ENCODE data around the gene ITPKB. TPM values are rescaled to one million over a fixed set of nuclear protein-coding genes. Genes with fewer than 3 reads are reported as not detected.

Gene ITPKB
- polyA plus RNA-seq, 3 donors from 2014 or later, result 14.1 to 37.8 (median 18.7) TPM

DNA sequence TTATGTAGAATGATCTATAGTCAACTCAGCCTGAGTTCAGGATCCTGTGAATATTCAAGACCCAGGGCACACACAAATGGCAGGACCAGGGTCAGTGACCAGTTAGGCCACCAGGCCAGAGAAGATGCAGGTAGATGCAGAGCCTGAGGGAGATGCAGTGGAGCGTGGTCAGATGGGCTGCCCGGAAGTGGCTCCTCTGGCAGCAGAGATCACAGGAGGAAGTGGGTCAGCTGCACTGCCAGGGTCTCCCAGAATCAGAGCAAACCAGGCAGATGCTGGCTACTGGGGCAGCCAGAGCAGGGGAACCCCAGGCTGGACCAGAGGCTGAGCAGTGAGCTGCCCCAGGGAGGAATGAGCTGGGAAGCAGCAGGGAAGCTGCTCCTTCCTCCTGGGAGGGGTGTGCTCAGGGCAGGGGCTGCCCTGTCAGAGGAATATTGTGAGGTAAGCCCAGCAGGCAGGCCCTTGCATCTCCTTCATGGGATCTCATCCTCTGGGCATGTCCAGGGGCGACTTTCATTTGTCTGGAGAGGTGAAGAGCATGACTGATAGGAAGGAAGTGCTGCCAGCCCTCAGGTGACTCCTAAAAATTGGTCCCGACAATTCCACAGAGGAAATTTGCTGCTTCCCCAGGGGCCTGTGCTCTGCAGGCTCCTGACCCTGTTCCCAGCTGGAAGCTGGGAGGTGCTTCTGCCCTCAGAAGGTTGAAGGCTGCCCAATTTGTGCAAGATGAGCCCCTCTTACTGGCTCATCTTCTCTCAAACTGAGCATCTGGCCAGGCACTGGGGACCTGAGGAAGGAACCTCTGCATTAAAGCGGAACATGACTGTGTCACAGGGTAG is 141.2 kb downstream of the ITPKB start:
- Mint-ChIP-seq H3K36me3 (no peaks in the 10 kb centered on the region), H3K27ac (no peak overlapping the region), H3K27me3 (ENCODE audit: low read depth in 3 of 3) (peaks cover 2 to 21% (median 4%) of the 10 kb centered on the region in 3 donors), H3K4me3 (no peak overlapping the region), H3K4me1 (no peaks in the 10 kb centered on the region), H3K9me3 (no peaks in the 10 kb centered on the region)
- no peak for DNase-seq

DNA sequence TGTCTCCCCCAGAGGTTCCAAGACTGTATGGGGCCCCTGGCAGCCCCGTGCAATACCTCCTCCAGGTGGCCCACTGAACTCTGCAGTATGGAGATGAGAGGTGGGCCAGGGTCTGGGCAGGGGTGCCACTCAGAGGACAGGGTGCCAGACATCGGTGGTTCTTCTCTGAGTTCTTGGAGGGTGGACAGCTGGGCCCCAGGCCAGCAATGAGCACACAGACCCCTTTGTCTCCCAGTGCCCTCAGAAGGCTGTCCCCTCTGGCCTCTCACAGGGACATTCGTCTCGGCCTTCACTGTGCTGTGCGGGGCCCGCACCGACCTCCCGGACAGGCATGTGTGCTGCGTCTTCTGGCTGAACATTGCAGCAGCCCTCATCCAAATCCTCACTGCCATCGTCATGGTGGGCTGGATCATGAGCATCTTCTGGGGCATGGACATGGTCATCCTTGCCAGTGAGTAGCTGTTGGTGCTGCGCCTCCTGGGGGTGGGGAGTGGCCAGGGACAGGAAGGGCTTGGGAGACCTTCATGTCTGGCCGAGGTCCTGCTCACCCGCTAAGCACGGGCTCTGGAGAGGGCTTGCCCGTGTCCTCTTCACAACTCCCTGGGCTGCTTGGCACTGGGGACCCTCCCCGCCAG is 142.4 kb downstream of the ITPKB start:
- no peaks in the 10 kb centered on the region for H3K4me1 Mint-ChIP-seq
- no peak for DNase-seq
- no peaks in the 10 kb centered on the region for H3K9me3 Mint-ChIP-seq

DNA sequence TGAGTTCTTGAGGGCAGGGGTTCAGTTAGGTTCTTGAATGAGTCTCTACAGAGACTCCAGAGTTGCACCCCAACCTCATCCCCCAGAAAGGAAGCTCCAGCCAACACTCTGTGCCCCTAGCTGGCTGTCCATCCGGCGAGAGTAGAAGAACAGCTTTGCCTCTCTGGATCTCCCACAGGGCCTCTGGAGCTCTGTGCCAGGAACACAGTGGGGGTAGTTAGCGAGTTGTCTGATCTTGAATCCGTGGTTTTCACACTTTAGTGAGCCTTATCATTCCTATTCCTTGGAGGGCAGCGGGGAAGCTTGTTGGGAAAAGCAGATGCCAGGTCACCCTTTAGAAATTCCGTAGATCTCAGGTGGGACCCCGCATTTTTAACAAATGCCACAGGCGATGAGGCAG is 145.5 kb downstream of the ITPKB start:
- no peak overlapping the region for H3K27ac Mint-ChIP-seq
- DNase-seq, result no peak
- no peaks in the 10 kb centered on the region for H3K36me3 Mint-ChIP-seq
- no peaks in the 10 kb centered on the region for H3K9me3 Mint-ChIP-seq
- H3K27me3 Mint-ChIP-seq (ENCODE audit: low read depth in 3 of 3), result peaks cover 0 to 17% (median 5%) of the 10 kb centered on the region in 3 donors
- H3K4me1 Mint-ChIP-seq, result no peaks in the 10 kb centered on the region
- no peak overlapping the region for H3K4me3 Mint-ChIP-seq

More for the DNA sequence above, 142.4 kb downstream of the ITPKB start:
- Mint-ChIP-seq H3K36me3 (no peaks in the 10 kb centered on the region), H3K27ac (no peak overlapping the region), H3K27me3 (ENCODE audit: low read depth in 3 of 3) (peaks cover 2 to 22% (median 4%) of the 10 kb centered on the region in 3 donors), H3K4me3 (no peak overlapping the region)

DNA sequence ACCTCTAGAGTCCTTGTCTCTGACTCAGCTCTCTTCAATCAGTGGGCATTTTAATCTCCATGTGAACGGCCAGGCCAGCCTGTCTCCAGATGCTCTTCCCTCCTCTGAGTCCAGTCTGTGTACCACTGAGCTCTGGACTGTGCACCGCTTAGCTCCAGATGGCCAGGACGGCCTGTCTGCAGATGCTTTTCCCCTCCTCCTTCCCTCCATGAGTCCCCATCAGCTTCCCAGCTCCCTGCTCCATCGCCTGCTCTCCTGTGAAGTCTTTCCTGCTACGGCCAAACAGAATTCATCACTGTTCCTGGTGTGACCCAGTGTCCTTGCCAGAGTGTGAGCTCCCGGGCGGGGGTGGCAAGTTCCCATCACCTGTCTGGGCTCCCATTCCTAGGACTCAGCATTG is 148.5 kb downstream of the ITPKB start:
- peaks cover 2 to 16% (median 3%) of the 10 kb centered on the region in 3 donors for H3K27me3 Mint-ChIP-seq (ENCODE audit: low read depth in 3 of 3)
- no peaks in the 10 kb centered on the region for H3K4me1 Mint-ChIP-seq
- no peak overlapping the region for H3K4me3 Mint-ChIP-seq
- no peak for DNase-seq
- no peaks in the 10 kb centered on the region for H3K9me3 Mint-ChIP-seq
- no peak overlapping the region for H3K27ac Mint-ChIP-seq
- H3K36me3 Mint-ChIP-seq, result no peaks in the 10 kb centered on the region

GRCh38 chr1:226589008-226589733 is 149.9 kb downstream of the ITPKB start:
- Mint-ChIP-seq H3K9me3 (no peaks in the 10 kb centered on the region), H3K4me3 (no peak overlapping the region), H3K4me1 (no peaks in the 10 kb centered on the region), H3K27me3 (ENCODE audit: low read depth in 3 of 3) (peaks cover 2 to 14% (median 3%) of the 10 kb centered on the region in 3 donors), H3K27ac (no peak overlapping the region), H3K36me3 (no peaks in the 10 kb centered on the region)
- DNase-seq, result no peak

GRCh38 chr1:226588484-226588883 is 150.6 kb downstream of the ITPKB start:
- Mint-ChIP-seq H3K36me3 (no peaks in the 10 kb centered on the region), H3K27me3 (ENCODE audit: low read depth in 3 of 3) (peaks cover 2 to 9% (median 3%) of the 10 kb centered on the region in 3 donors), H3K4me3 (no peak overlapping the region), H3K4me1 (no peaks in the 10 kb centered on the region), H3K27ac (no peak overlapping the region), H3K9me3 (no peaks in the 10 kb centered on the region)
- DNase-seq, result no peak

GRCh38 chr1:226586650-226587422 is 152.2 kb downstream of the ITPKB start:
- Mint-ChIP-seq H3K36me3 (no peaks in the 10 kb centered on the region), H3K27ac (no peak overlapping the region), H3K4me1 (no peaks in the 10 kb centered on the region), H3K27me3 (ENCODE audit: low read depth in 3 of 3) (peaks cover 2 to 6% (median 2%) of the 10 kb centered on the region in 3 donors), H3K4me3 (no peak overlapping the region), H3K9me3 (no peaks in the 10 kb centered on the region)
- no peak for DNase-seq

DNA sequence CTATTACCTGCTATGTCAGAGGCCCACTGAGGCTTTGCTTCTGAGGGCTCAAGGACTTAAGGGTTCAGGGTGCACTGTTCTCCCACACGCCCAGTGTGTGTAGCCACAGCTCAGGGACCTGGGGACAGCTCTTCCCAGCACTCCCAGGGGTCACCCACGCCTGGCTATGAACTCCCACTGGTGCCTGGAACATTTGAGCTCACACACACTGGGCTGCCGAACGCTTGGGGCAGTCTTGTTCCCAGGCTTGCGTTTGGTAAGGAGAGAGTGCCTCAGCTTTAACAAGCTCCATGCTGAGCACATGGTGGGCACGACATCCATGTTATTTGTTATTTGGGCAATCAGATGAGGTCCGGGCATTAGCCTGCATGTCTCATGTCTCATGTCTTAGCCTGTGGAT is 153.0 kb downstream of the ITPKB start:
- Mint-ChIP-seq H3K9me3 (no peaks in the 10 kb centered on the region), H3K4me1 (no peaks in the 10 kb centered on the region)

GRCh38 chr1:226584164-226584563 is 154.9 kb downstream of the ITPKB start:
- Mint-ChIP-seq H3K4me1 (no peaks in the 10 kb centered on the region), H3K27me3 (ENCODE audit: low read depth in 3 of 3) (peaks cover 0 to 2% (median 2%) of the 10 kb centered on the region in 3 donors), H3K4me3 (no peak overlapping the region), H3K9me3 (no peaks in the 10 kb centered on the region), H3K36me3 (no peaks in the 10 kb centered on the region), H3K27ac (no peak overlapping the region)
- no peak for DNase-seq

More for the DNA sequence above, 153.0 kb downstream of the ITPKB start:
- peaks cover 0 to 2% (median 2%) of the 10 kb centered on the region in 3 donors for H3K27me3 Mint-ChIP-seq (ENCODE audit: low read depth in 3 of 3)
- no peaks in the 10 kb centered on the region for H3K36me3 Mint-ChIP-seq
- DNase-seq, result no peak
- no peak overlapping the region for H3K4me3 Mint-ChIP-seq
- H3K27ac Mint-ChIP-seq, result no peak overlapping the region

- Mint-ChIP-seq H3K27me3 (ENCODE audit: low read depth in 3 of 3) (peaks cover 0 to 2% (median 2%) of the 10 kb centered on the region in 3 donors), H3K4me1 (no peaks in the 10 kb centered on the region), H3K4me3 (no peak overlapping the region), H3K27ac (no peak overlapping the region), H3K9me3 (no peaks in the 10 kb centered on the region), H3K36me3 (no peaks in the 10 kb centered on the region)
- no peak for DNase-seq
Measured at GRCh38 chr1:226582966-226583365, 156.1 kb downstream of the ITPKB start.

Other genes with a start within 250 kb of the ITPKB start
- not detected for gene STUM, start 190.5 kb downstream of the ITPKB start, polyA plus RNA-seq
- gene PSEN2, start 131.3 kb upstream of the ITPKB start, polyA plus RNA-seq, result 10 to 100 TPM; 19.5 to 23.1 (median 20.2) TPM
- gene COQ8A, start 201.0 kb upstream of the ITPKB start, polyA plus RNA-seq, result 10 to 100 TPM; 26.9 to 44.3 (median 34.7) TPM